Naive thymus-derived CD4-positive, alpha-beta T cell (primary cell): ENCODE results near the gene HCFC2. TPM values are rescaled to one million over a fixed set of nuclear protein-coding genes. Genes with fewer than 3 reads are reported as not detected.
"Not testable (repeated sequence)": the region's sequence is repeated elsewhere in the genome, so short reads cannot be mapped to it uniquely, and the experiment has no call there.

ENCODE experiments used
- ATAC-seq: fragments of 150-1000 bp; cut with Tn5 transposase; 2 replicates; pipeline ENCODE4 v1.10.0; 2021; ENCODE audit warnings: mild to moderate bottlenecking, moderate library complexity
- CTCF ChIA-PET: fragments of 350-600 bp; sonication (Branson Sonifier 250); formaldehyde crosslinking; loops from one replicate; lab custom pipeline; 2021; ENCODE audit warnings: antibody characterized with exemption; lab: Charles Lee
- POLR2A ChIA-PET: fragments of 350-600 bp; sonication (Branson Sonifier 250); formaldehyde crosslinking; loops from one replicate; lab custom pipeline; 2021; ENCODE audit warnings: antibody characterized with exemption, inconsistent platforms; lab: Charles Lee
- DNase-seq, 9 donors: peaks; one replicate each; pipeline versions ENCODE4 v3.0.0 to v3.0.0-alpha.2; 2020 to 2022; ENCODE audit warnings: mixed read lengths in 1 of 9
- H3K27ac ChIP-seq: one replicate; pipeline ENCODE4 v1.7.0; 2013; ENCODE audit warnings: mild to moderate bottlenecking, low read depth, low read length, moderate library complexity
- H3K27me3 ChIP-seq, 2 donors: one replicate each; pipeline ENCODE4 v1.7.0; 2013; ENCODE audit warnings: low read length in 2 of 2, mild to moderate bottlenecking in 2 of 2, moderate library complexity in 2 of 2; ENCODE audit not compliant: control insufficient read depth in 2 of 2, insufficient read depth in 2 of 2
- H3K36me3 ChIP-seq, 3 experiments: 1 replicate in 2 of 3; 2 replicates in 1 of 3; pipeline ENCODE4 v1.7.0; 2013; ENCODE audit warnings: low read length in 3 of 3, mild to moderate bottlenecking in 3 of 3, moderate library complexity in 1 of 3; ENCODE audit not compliant: insufficient read depth in 3 of 3, control insufficient read depth in 2 of 3
- H3K4me1 ChIP-seq, 2 donors: one replicate each; pipeline ENCODE4 v1.7.0; 2013; ENCODE audit warnings: low read length in 2 of 2, mild to moderate bottlenecking in 2 of 2, moderate library complexity in 1 of 2; ENCODE audit not compliant: control insufficient read depth in 2 of 2, insufficient read depth in 2 of 2
- H3K4me3 ChIP-seq: 2 replicates; pipeline ENCODE4 v1.7.0; 2013; ENCODE audit warnings: mild to moderate bottlenecking, low read length
- H3K9me3 ChIP-seq, 3 experiments: 1 replicate in 2 of 3; 2 replicates in 1 of 3; pipeline ENCODE4 v1.7.0; 2013; ENCODE audit warnings: low read length in 3 of 3; ENCODE audit not compliant: control insufficient read depth in 2 of 3
- H3K27ac Mint-ChIP-seq, 9 donors: one replicate each; pipeline ENCODE4 v1.8.0; 2020 to 2022; ENCODE audit warnings: mixed read lengths in 9 of 9, mild to moderate bottlenecking in 8 of 9, moderate library complexity in 5 of 9, inconsistent platforms in 2 of 9
- H3K27me3 Mint-ChIP-seq, 5 donors: one replicate each; pipeline ENCODE4 v1.8.0; 2021 to 2022; ENCODE audit warnings: mixed read lengths in 5 of 5, mild to moderate bottlenecking in 1 of 5
- H3K36me3 Mint-ChIP-seq, 5 donors: one replicate each; pipeline ENCODE4 v1.8.0; 2020 to 2022; ENCODE audit warnings: mixed read lengths in 5 of 5, mild to moderate bottlenecking in 3 of 5, inconsistent platforms in 1 of 5
- H3K4me1 Mint-ChIP-seq, 7 donors: one replicate each; pipeline ENCODE4 v1.8.0; 2020 to 2022; ENCODE audit warnings: mixed read lengths in 7 of 7, mild to moderate bottlenecking in 3 of 7, inconsistent platforms in 1 of 7
- H3K4me3 Mint-ChIP-seq, 10 donors: one replicate each; pipeline ENCODE4 v1.8.0; 2020 to 2022; ENCODE audit warnings: mild to moderate bottlenecking in 10 of 10, mixed read lengths in 10 of 10, moderate library complexity in 6 of 10, inconsistent platforms in 2 of 10
- H3K9me3 Mint-ChIP-seq, 11 donors: one replicate each; pipeline ENCODE4 v1.8.0; 2020 to 2022; ENCODE audit warnings: mixed read lengths in 11 of 11, mild to moderate bottlenecking in 4 of 11, inconsistent platforms in 1 of 11, moderate library complexity in 1 of 11
- intact Hi-C, 2 donors: fragments of 100-400 bp; cut with micrococcal nuclease; formaldehyde crosslinking; loops; one replicate each; pipeline ENCODE4 v1.15.1; 2023
- polyA plus RNA-seq, 2 donors: library from polyadenylated mRNA; unstranded; fragments of 300-500 nt; fragmentation: Illumina TruSeq; gene quantifications; one replicate each; pipeline ENCODE4 v1.2.3, GENCODE V29; 2021
- total RNA-seq, 6 experiments: library from RNA in 5 of 6; stranded (reverse) in 5 of 6; gene quantifications; 1 replicate in 5 of 6; 2 replicates in 1 of 6; pipeline ENCODE4 v1.2.3 and lab custom pipeline; 2021 to 2026

HCFC2 gene
- total and polyA plus RNA-seq, 7 experiments from 2014 or later = 6.4 to 20.2 (median 12.8) TPM

- peaks cover 0 to 3% (median 0%) of the 10 kb centered on the region in 5 donors for H3K36me3 Mint-ChIP-seq
- Histone ChIP-seq H3K4me1 (no peaks in the 10 kb centered on the region), H3K9me3 (no peaks in the 10 kb centered on the region), H3K36me3 (no peaks in the 10 kb centered on the region), H3K27me3 (no peaks in the 10 kb centered on the region), H3K27ac (no peak overlapping the region), H3K4me3 (no peak overlapping the region)
- peaks cover 0 to 7% (median 2%) of the 10 kb centered on the region in 11 donors for H3K9me3 Mint-ChIP-seq
- peaks cover 0 to 30% (median 10%) of the 10 kb centered on the region in 5 donors for H3K27me3 Mint-ChIP-seq
- ChIA-PET POLR2A (no interaction called here), CTCF (no interaction called here)
- no peak overlapping the region for H3K27ac Mint-ChIP-seq
- DNase-seq (no peak), ATAC-seq (no peak)
- H3K4me1 Mint-ChIP-seq = no peaks in the 10 kb centered on the region
- H3K4me3 Mint-ChIP-seq = no peak overlapping the region
- intact Hi-C loops = no loop called here
These were observed 37.3 kb upstream of the HCFC2 start for GRCh38 chr12:104026841-104027599.

DNA sequence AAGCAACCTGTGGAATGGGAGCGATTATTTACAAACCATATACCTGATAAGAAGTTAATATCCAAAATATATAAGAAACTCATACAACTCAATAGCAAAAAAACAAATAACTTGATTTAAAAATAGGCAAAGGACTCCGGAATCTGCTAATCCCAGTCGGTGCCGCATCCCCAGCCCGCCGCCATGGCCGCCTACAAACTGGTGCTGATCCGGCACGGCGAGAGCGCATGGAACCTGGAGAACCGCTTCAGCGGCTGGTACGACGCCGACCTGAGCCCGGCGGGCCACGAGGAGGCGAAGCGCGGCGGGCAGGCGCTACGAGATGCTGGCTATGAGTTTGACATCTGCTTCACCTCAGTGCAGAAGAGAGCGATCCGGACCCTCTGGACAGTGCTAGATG is 33.7 kb upstream of the HCFC2 start:
- H3K4me3 Mint-ChIP-seq, intact Hi-C loops, H3K9me3 ChIP-seq, H3K4me1 Mint-ChIP-seq, H3K27ac ChIP-seq, H3K4me3 ChIP-seq, H3K36me3 ChIP-seq, DNase-seq, H3K27ac Mint-ChIP-seq, H3K36me3 Mint-ChIP-seq, H3K27me3 ChIP-seq, H3K9me3 Mint-ChIP-seq, H3K4me1 ChIP-seq, POLR2A ChIA-PET, CTCF ChIA-PET: not testable (repeated sequence)
- peak; percentile 45 for ATAC-seq
- H3K27me3 Mint-ChIP-seq = peaks cover 6 to 32% (median 14%) of the 10 kb centered on the region in 5 donors

- DNase-seq, H3K27ac ChIP-seq, H3K27me3 ChIP-seq, intact Hi-C loops, CTCF ChIA-PET, H3K9me3 Mint-ChIP-seq, POLR2A ChIA-PET, H3K27ac Mint-ChIP-seq, H3K9me3 ChIP-seq, H3K4me3 Mint-ChIP-seq, ATAC-seq, H3K4me1 Mint-ChIP-seq, H3K36me3 Mint-ChIP-seq, H3K4me1 ChIP-seq, H3K4me3 ChIP-seq, H3K36me3 ChIP-seq: not testable (repeated sequence)
- H3K27me3 Mint-ChIP-seq = peaks cover 4 to 33% (median 9%) of the 10 kb centered on the region in 5 donors
These were observed 28.2 kb upstream of the HCFC2 start for GRCh38 chr12:104036143-104036542.

DNA sequence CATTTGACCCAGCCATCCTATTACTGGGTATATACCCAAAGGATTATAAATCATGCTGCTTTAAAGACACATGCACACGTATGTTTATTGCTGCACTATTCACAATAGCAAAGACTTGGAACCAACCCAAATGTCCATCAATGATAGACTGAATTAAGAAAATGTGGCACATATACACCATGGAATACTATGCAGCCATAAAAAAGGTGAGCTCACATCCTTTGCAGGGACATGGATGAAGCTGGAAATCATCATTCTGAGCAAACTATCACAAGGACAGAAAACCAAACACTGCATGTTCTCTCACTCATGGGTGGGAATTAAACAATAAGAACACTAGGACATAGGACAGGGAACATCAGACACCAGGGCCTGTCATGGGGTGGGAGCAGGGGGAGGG is 24.6 kb upstream of the HCFC2 start:
- H3K36me3 ChIP-seq, H3K4me1 Mint-ChIP-seq, H3K4me3 ChIP-seq, H3K36me3 Mint-ChIP-seq, POLR2A ChIA-PET, DNase-seq, H3K27ac ChIP-seq, H3K27me3 ChIP-seq, H3K4me1 ChIP-seq, intact Hi-C loops, H3K9me3 Mint-ChIP-seq, ATAC-seq, H3K9me3 ChIP-seq, H3K27ac Mint-ChIP-seq, CTCF ChIA-PET, H3K4me3 Mint-ChIP-seq: not testable (repeated sequence)
- peaks cover 2 to 40% (median 7%) of the 10 kb centered on the region in 5 donors for H3K27me3 Mint-ChIP-seq

DNA sequence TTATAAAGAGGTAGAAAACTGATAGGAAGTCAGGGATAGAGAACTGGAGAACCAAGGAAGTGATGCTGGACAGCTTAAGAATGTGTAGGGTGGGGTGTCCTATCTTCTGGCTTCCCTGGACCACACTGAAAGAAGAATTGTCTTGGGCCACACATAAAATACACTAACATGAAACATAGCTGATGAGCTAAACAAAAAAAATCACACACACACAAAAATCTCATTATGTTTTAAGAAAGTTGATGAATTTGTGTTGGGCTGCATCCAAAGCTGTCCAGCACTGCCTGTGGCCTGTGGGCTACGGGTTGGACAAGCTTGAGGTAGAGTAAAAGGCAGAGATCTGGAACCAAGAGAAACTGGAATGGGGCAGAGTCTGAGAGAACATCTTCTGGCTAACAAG is 21.8 kb upstream of the HCFC2 start:
- ChIA-PET POLR2A (no interaction called here), CTCF (no interaction called here)
- Mint-ChIP-seq H3K4me3 (no peak overlapping the region), H3K4me1 (peaks cover 0 to 3% (median 0%) of the 10 kb centered on the region in 7 donors), H3K9me3 (no peaks in the 10 kb centered on the region), H3K27ac (peak overlapping the region in 1 of 9 donors; percentile 3), H3K27me3 (peaks cover 0 to 17% (median 0%) of the 10 kb centered on the region in 5 donors), H3K36me3 (no peaks in the 10 kb centered on the region)
- DNase-seq (no peak), ATAC-seq (no peak)
- no peak overlapping the region for H3K4me3 ChIP-seq
- no peaks in the 10 kb centered on the region for H3K9me3 ChIP-seq
- intact Hi-C loops = no loop called here
- H3K27me3 ChIP-seq = no peaks in the 10 kb centered on the region
- no peaks in the 10 kb centered on the region for H3K36me3 ChIP-seq
- no peaks in the 10 kb centered on the region for H3K4me1 ChIP-seq
- no peak overlapping the region for H3K27ac ChIP-seq

DNA sequence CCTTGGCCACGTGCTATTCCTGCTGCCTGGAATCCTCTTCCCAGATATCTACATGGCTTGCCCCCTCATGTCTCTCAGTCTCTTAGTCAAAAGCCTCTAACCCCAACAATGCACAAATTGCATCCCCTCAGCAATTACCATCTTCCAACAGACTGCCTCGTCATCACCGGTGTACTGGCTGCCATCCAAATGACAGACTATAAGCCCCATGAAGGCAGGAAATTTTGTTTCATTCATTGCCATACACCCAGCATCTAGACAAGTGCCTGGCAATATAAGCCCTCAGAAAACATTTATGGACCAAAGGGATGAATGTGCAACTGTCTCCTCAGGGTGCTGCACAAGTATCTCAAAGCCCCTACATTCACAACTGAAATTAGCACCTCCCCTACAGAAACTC is 20.2 kb upstream of the HCFC2 start:
- Mint-ChIP-seq H3K4me3 (no peak overlapping the region), H3K27me3 (peaks cover 2 to 27% (median 4%) of the 10 kb centered on the region in 5 donors), H3K9me3 (no peaks in the 10 kb centered on the region), H3K4me1 (peaks cover 0 to 3% (median 0%) of the 10 kb centered on the region in 7 donors), H3K27ac (peak overlapping the region in 1 of 9 donors; percentile 26), H3K36me3 (no peaks in the 10 kb centered on the region)
- Histone ChIP-seq H3K27me3 (no peaks in the 10 kb centered on the region), H3K36me3 (no peaks in the 10 kb centered on the region), H3K9me3 (no peaks in the 10 kb centered on the region), H3K27ac (no peak overlapping the region), H3K4me3 (no peak overlapping the region), H3K4me1 (no peaks in the 10 kb centered on the region)
- DNase-seq = no peak
- intact Hi-C loops = no loop called here
- POLR2A ChIA-PET = no interaction called here
- ATAC-seq = no peak
- CTCF ChIA-PET = no interaction called here

DNA sequence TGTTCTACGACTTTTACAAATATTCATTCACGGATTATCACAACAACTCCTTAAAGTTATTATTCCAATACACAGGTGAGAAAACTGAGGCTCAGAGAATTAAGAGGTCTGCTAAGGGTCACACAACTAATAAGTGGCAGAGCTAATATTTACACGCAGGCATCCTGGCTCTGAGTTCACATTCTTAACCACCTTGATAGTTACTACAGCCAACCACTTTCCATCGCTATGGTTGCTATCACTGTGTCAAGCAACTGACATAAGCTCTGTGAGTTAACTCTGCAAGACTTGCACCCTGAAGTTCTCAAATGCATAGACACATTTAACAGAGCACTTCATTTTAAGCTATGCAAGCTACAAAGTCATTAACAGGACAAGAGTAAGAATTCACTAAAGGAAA is 18.0 kb upstream of the HCFC2 start:
- ChIA-PET CTCF (interaction anchor here (1.0 kb wide), 1 partner anchor 63 kb away, joined by 4 read pairs; no protein-coding TSS in a partner anchor), POLR2A (no interaction called here)
- H3K27ac ChIP-seq = no peak overlapping the region
- Mint-ChIP-seq H3K27ac (no peak overlapping the region), H3K36me3 (no peaks in the 10 kb centered on the region), H3K4me3 (no peak overlapping the region), H3K27me3 (peaks cover 12 to 46% (median 22%) of the 10 kb centered on the region in 5 donors), H3K9me3 (peaks cover 0 to 1% (median 0%) of the 10 kb centered on the region in 11 donors), H3K4me1 (peaks cover 5 to 10% (median 7%) of the 10 kb centered on the region in 7 donors)
- H3K36me3 ChIP-seq = no peaks in the 10 kb centered on the region
- peaks cover 5 to 15% of the 10 kb centered on the region in 2 donors for H3K27me3 ChIP-seq
- no peak overlapping the region for H3K4me3 ChIP-seq
- no peaks in the 10 kb centered on the region for H3K9me3 ChIP-seq
- intact Hi-C loops = no loop called here
- no peak for DNase-seq
- H3K4me1 ChIP-seq = peaks cover 0 to 3% of the 10 kb centered on the region in 2 donors
- no peak for ATAC-seq
